HepG2 (cell line): ENCODE measurements around the gene SLC22A23. TPM values are rescaled to one million over a fixed set of nuclear protein-coding genes. Genes with fewer than 3 reads are reported as not detected.
A peak's percentile ranks its signal among the peaks of the same experiment; 100 is the strongest.

ENCODE experiments used
- AHR ChIP-seq: IDR thresholded peaks from 2 replicates; pipeline ENCODE4 v1.6.1; 2018; ENCODE audit warnings: missing genetic modification reagents, missing compliant biosample characterization
- ATF1 ChIP-seq: IDR thresholded peaks from 2 replicates; pipeline ENCODE4 v1.6.1; 2016; ENCODE audit warnings: mild to moderate bottlenecking, control low read depth
- CHCHD3 ChIP-seq: sonication (generic); formaldehyde crosslinking; IDR thresholded peaks from 2 replicates; pipeline ENCODE4 v1.8.0; 2022; ENCODE audit warnings: mild to moderate bottlenecking, missing genetic modification reagents, moderate library complexity
- DMAP1 ChIP-seq: IDR thresholded peaks from 2 replicates; pipeline ENCODE4 v1.6.1; 2016
- DR1 ChIP-seq: sonication (generic); formaldehyde crosslinking; IDR thresholded peaks from 2 replicates; pipeline ENCODE4 v1.8.0; 2021; ENCODE audit warnings: mild to moderate bottlenecking, missing genetic modification reagents, inconsistent platforms
- ESRRA ChIP-seq: sonication (generic); formaldehyde crosslinking; IDR thresholded peaks from 2 replicates; pipeline ENCODE4 v1.5.1; 2020; ENCODE audit warnings: mild to moderate bottlenecking, low read depth, missing genetic modification reagents
- GATA4 ChIP-seq: sonication (generic); IDR thresholded peaks from 2 replicates; pipeline ENCODE4 v1.6.1; 2016; ENCODE audit warnings: antibody characterized with exemption, low read depth, borderline replicate concordance
- HOXA5 ChIP-seq: sonication (generic); formaldehyde crosslinking; IDR thresholded peaks from 2 replicates; pipeline ENCODE4 v1.4.0; 2020; ENCODE audit warnings: missing genetic modification reagents
- HOXA7 ChIP-seq: sonication (generic); formaldehyde crosslinking; IDR thresholded peaks from 2 replicates; pipeline ENCODE4 v1.8.1; 2022; ENCODE audit warnings: mild to moderate bottlenecking, missing genetic modification reagents, moderate library complexity
- KLF12 ChIP-seq: sonication (generic); formaldehyde crosslinking; IDR thresholded peaks from 2 replicates; pipeline ENCODE4 v1.4.0; 2020; ENCODE audit warnings: missing genetic modification reagents, borderline replicate concordance
- KLF16 ChIP-seq, 2 experiments: sonication (generic) in 1 of 2; formaldehyde crosslinking in 1 of 2; IDR thresholded peaks; 2 replicates each; pipeline versions ENCODE4 v1.6.1 to v1.8.0; 2016 to 2023; ENCODE audit warnings: missing genetic modification reagents in 2 of 2, missing compliant biosample characterization in 1 of 2
- LCORL ChIP-seq, 2 experiments: fragments of 450-650 bp in 1 of 2; sonication (generic) in 1 of 2; formaldehyde crosslinking in 1 of 2; IDR thresholded peaks; 2 replicates each; pipeline versions ENCODE4 v1.5.0 to v1.6.1; 2017 to 2020; ENCODE audit warnings: antibody characterized with exemption in 1 of 2, missing genetic modification reagents in 1 of 2
- MED1 ChIP-seq: sonication (generic); formaldehyde crosslinking; IDR thresholded peaks from 2 replicates; pipeline ENCODE4 v1.4.0; 2020; ENCODE audit warnings: missing genetic modification reagents
- MEIS2 ChIP-seq: sonication (generic); formaldehyde crosslinking; IDR thresholded peaks from 2 replicates; pipeline ENCODE4 v1.9.0; 2021; ENCODE audit warnings: mild to moderate bottlenecking, missing genetic modification reagents
- NFATC3 ChIP-seq: sonication (generic); formaldehyde crosslinking; IDR thresholded peaks from 2 replicates; pipeline ENCODE4 v1.5.1; 2020; ENCODE audit warnings: mild to moderate bottlenecking, missing genetic modification reagents
- NR2F1 ChIP-seq, 2 experiments: fragments of 450-650 bp in 1 of 2; formaldehyde crosslinking in 1 of 2; IDR thresholded peaks; 2 replicates each; pipeline versions ENCODE4 v1.5.0 to v1.6.1; 2016 to 2020; ENCODE audit warnings: mild to moderate bottlenecking in 1 of 2, missing compliant biosample characterization in 1 of 2, missing genetic modification reagents in 1 of 2, moderate library complexity in 1 of 2
- PTBP1 ChIP-seq: fragments of 200-400 bp; formaldehyde crosslinking; IDR thresholded peaks from 2 replicates; pipeline ENCODE4 v1.6.1; 2018; ENCODE audit warnings: low read length, low read depth; ENCODE audit not compliant: poor library complexity, severe bottlenecking
- RNF219 ChIP-seq: sonication (generic); formaldehyde crosslinking; IDR thresholded peaks from 2 replicates; pipeline ENCODE4 v1.5.0; 2020; ENCODE audit warnings: mild to moderate bottlenecking, missing genetic modification reagents
- SKI ChIP-seq: fragments of 450-650 bp; IDR thresholded peaks from one replicate; pipeline ENCODE4 v1.6.1; 2018; ENCODE audit warnings: mild to moderate bottlenecking; ENCODE audit not compliant: partially characterized antibody
- ZFP1 ChIP-seq: IDR thresholded peaks from 2 replicates; pipeline ENCODE4 v1.6.1; 2016
- ZNF3 ChIP-seq: IDR thresholded peaks from 2 replicates; pipeline ENCODE4 v1.7.0; 2017; ENCODE audit warnings: inconsistent platforms
- ZNF333 ChIP-seq: sonication (generic); formaldehyde crosslinking; IDR thresholded peaks from 2 replicates; pipeline ENCODE4 v1.4.0; 2020; ENCODE audit warnings: mild to moderate bottlenecking, missing genetic modification reagents, borderline replicate concordance
- ZNF562 ChIP-seq: sonication (generic); formaldehyde crosslinking; IDR thresholded peaks from 2 replicates; pipeline ENCODE4 v1.8.0; 2022; ENCODE audit warnings: missing genetic modification reagents, borderline replicate concordance
- ZNF724P ChIP-seq: sonication (generic); formaldehyde crosslinking; IDR thresholded peaks from 2 replicates; pipeline ENCODE4 v1.8.0; 2022; ENCODE audit warnings: missing genetic modification reagents, borderline replicate concordance
- ZNF790 ChIP-seq: sonication (generic); formaldehyde crosslinking; IDR thresholded peaks from 2 replicates; pipeline ENCODE4 v1.8.0; 2022; ENCODE audit warnings: missing genetic modification reagents, mild to moderate bottlenecking, borderline replicate concordance
- ZNF83 ChIP-seq: sonication (generic); formaldehyde crosslinking; IDR thresholded peaks from 2 replicates; pipeline ENCODE4 v1.4.0; 2020; ENCODE audit warnings: missing genetic modification reagents, mild to moderate bottlenecking, borderline replicate concordance
- polyA plus RNA-seq, 8 experiments: library from polyadenylated mRNA; depleted of rRNA in 3 of 8; stranded (reverse) in 7 of 8; unstranded in 1 of 8; fragments of >200 nt; fragmentation: Illumina TruSeq in 4 of 8; extraction: Trizol in 4 of 8; gene quantifications; 2 replicates each; pipeline versions ENCODE4 v1.2.1 to v1.2.3, GENCODE V29; 2011 to 2016; ENCODE audit warnings: low read depth in 4 of 8, missing spikeins in 1 of 8, mixed read lengths in 1 of 8; ENCODE audit not compliant: insufficient read depth in 1 of 8
- total RNA-seq, 5 experiments: library from RNA; depleted of rRNA; stranded (reverse); fragments of >200 nt; fragmentation: Illumina TruSeq; extraction: Trizol; gene quantifications; 2 replicates each; pipeline ENCODE4 v1.2.3, GENCODE V29; 2016; ENCODE audit warnings: low read depth in 1 of 5
- TF ChIP-seq, protein P1 (sequence below): sonication (generic); formaldehyde crosslinking; IDR thresholded peaks from 2 replicates; pipeline ENCODE4 v1.9.0; 2022; ENCODE audit warnings: missing genetic modification reagents, mild to moderate bottlenecking, borderline replicate concordance

The SLC22A23 gene
- total and polyA plus RNA-seq, 2 of the 13 experiments (the other 11 are each of a cell fraction or from before 2014, with no cell fraction given), result 11.8 to 17.5 TPM

- TF ChIP-seq ESRRA (CRISPR knock-in tag) (peak; percentile 99), LCORL (IDR thresholded peaks at IDR 0.05) (no peak), LCORL (CRISPR knock-in tag; IDR thresholded peaks at IDR 0.05) (peak; percentile 96), RNF219 (peak; percentile 83; the same call in 1 of the 2 replicates), MED1 (CRISPR knock-in tag) (peak; percentile 100), KLF16 (CRISPR knock-in tag; IDR thresholded peaks at IDR 0.05) (peak in 1 of 2 experiments; percentile 96; a peak in 2 of 4 replicates), DR1 (CRISPR knock-in tag) (no peak), ZNF724P (CRISPR knock-in tag) (peak; percentile 81; the same call in 1 of the 2 replicates), ZNF790 (CRISPR knock-in tag) (peak; percentile 85), SKI (peak; percentile 38), CHCHD3 (CRISPR knock-in tag) (0 out of 2 replicates have a peak, but pooled peaks have one; percentile 74), MEIS2 (CRISPR knock-in tag) (peak; percentile 95; the same call in 1 of the 2 replicates), NR2F1 (CRISPR knock-in tag; IDR thresholded peaks at IDR 0.05) (peak in 1 of 2 experiments; percentile 83; a peak in 2 of 4 replicates), HOXA5 (CRISPR knock-in tag) (peak; percentile 89; the same call in 1 of the 2 replicates), NFATC3 (CRISPR knock-in tag) (no peak), ZFP1 (CRISPR knock-in tag) (no peak; the same call in 1 of the 2 replicates), ZNF83 (CRISPR knock-in tag) (no peak; the same call in 1 of the 2 replicates), ATF1 (CRISPR knock-in tag) (no peak), DMAP1 (CRISPR knock-in tag) (peak; percentile 68; the same call in 1 of the 2 replicates), AHR (CRISPR knock-in tag) (peak; percentile 86), ZNF562 (CRISPR knock-in tag) (no peak), GATA4 (peak; percentile 72; the same call in 1 of the 2 replicates), ZNF3 (CRISPR knock-in tag) (no peak), ZNF333 (CRISPR knock-in tag) (peak; percentile 69; the same call in 1 of the 2 replicates), PTBP1 (no peak), KLF12 (peak; percentile 62; the same call in 1 of the 2 replicates), HOXA7 (CRISPR knock-in tag) (no peak)
- TF ChIP-seq, protein P1, sequence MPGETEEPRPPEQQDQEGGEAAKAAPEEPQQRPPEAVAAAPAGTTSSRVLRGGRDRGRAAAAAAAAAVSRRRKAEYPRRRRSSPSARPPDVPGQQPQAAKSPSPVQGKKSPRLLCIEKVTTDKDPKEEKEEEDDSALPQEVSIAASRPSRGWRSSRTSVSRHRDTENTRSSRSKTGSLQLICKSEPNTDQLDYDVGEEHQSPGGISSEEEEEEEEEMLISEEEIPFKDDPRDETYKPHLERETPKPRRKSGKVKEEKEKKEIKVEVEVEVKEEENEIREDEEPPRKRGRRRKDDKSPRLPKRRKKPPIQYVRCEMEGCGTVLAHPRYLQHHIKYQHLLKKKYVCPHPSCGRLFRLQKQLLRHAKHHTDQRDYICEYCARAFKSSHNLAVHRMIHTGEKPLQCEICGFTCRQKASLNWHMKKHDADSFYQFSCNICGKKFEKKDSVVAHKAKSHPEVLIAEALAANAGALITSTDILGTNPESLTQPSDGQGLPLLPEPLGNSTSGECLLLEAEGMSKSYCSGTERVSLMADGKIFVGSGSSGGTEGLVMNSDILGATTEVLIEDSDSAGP, result peak; percentile 91
Observed at GRCh38 chr6:3370361-3371221, 86.3 kb downstream of the SLC22A23 start (continued).
